Mucosa of rectum (tissue), 2 donors: Measurements from ENCODE around the gene RPA1.
A peak's percentile ranks its signal among the peaks of the same experiment; 100 is the strongest.
"Not testable (repeated sequence)": the region's sequence is repeated elsewhere in the genome, so short reads cannot be mapped to it uniquely, and the experiment has no call there.

ENCODE experiments used
- H3K27ac ChIP-seq, 2 donors: one replicate each; pipeline ENCODE4 v1.7.0; 2013; ENCODE audit warnings: inconsistent platforms in 2 of 2, low read depth in 2 of 2, low read length in 2 of 2
- H3K27me3 ChIP-seq, 2 donors: one replicate each; pipeline ENCODE4 v1.7.0; 2013; ENCODE audit warnings: low read length in 2 of 2; ENCODE audit not compliant: control insufficient read depth in 2 of 2, insufficient read depth in 2 of 2
- H3K36me3 ChIP-seq, 2 donors: one replicate each; pipeline ENCODE4 v1.7.0; 2013; ENCODE audit warnings: low read length in 2 of 2; ENCODE audit not compliant: control insufficient read depth in 2 of 2, insufficient read depth in 2 of 2
- H3K4me1 ChIP-seq, 2 donors: one replicate each; pipeline ENCODE4 v1.7.0; 2013; ENCODE audit warnings: low read length in 2 of 2, mild to moderate bottlenecking in 1 of 2; ENCODE audit not compliant: control insufficient read depth in 2 of 2, insufficient read depth in 2 of 2
- H3K4me3 ChIP-seq, 2 donors: one replicate each; pipeline ENCODE4 v1.7.0; 2013; ENCODE audit warnings: low read length in 2 of 2
- H3K9ac ChIP-seq, 2 donors: one replicate each; pipeline ENCODE4 v1.7.0; 2013; ENCODE audit warnings: low read length in 2 of 2, low read depth in 1 of 2, mild to moderate bottlenecking in 1 of 2
- H3K9me3 ChIP-seq, 2 donors: one replicate each; pipeline ENCODE4 v1.7.0; 2013; ENCODE audit warnings: low read length in 2 of 2; ENCODE audit not compliant: control insufficient read depth in 2 of 2
- donor health status: healthy.
- donor health status: Normal muscosa, but diverticular disease.

The RPA1 gene

GRCh38 chr17:1793447-1793806 is 36.4 kb upstream of the RPA1 start:
- peaks cover 0 to 4% of the 10 kb centered on the region in 2 donors for H3K36me3 ChIP-seq
- H3K27ac ChIP-seq, result no peak overlapping the region
- no peak overlapping the region for H3K9ac ChIP-seq
- H3K4me3 ChIP-seq, result no peak overlapping the region
- H3K4me1 ChIP-seq, result no peaks in the 10 kb centered on the region
- H3K27me3 ChIP-seq, result no peaks in the 10 kb centered on the region
- H3K9me3 ChIP-seq, result no peaks in the 10 kb centered on the region

- Histone ChIP-seq H3K27ac (no peak overlapping the region), H3K9ac (peak overlapping the region in 1 of 2 donors; percentile 10)
Observed at GRCh38 chr17:1796800-1797199, 33.0 kb upstream of the RPA1 start.

GRCh38 chr17:1797323-1797722 is 32.5 kb upstream of the RPA1 start:
- no peak overlapping the region for H3K27ac ChIP-seq
- peaks cover 12 to 25% of the 10 kb centered on the region in 2 donors for H3K36me3 ChIP-seq
- no peak overlapping the region for H3K4me3 ChIP-seq
- H3K9ac ChIP-seq, result peak overlapping the region in 1 of 2 donors; percentile 10
- H3K4me1 ChIP-seq, result no peaks in the 10 kb centered on the region
- no peaks in the 10 kb centered on the region for H3K9me3 ChIP-seq
- no peaks in the 10 kb centered on the region for H3K27me3 ChIP-seq

More at GRCh38 chr17:1796800-1797199, 33.0 kb upstream of the RPA1 start:
- H3K36me3 ChIP-seq, result peaks cover 12 to 21% of the 10 kb centered on the region in 2 donors
- H3K9me3 ChIP-seq, result no peaks in the 10 kb centered on the region
- no peaks in the 10 kb centered on the region for H3K27me3 ChIP-seq
- H3K4me1 ChIP-seq, result no peaks in the 10 kb centered on the region
- H3K4me3 ChIP-seq, result no peak overlapping the region

GRCh38 chr17:1797846-1798245 is 32.0 kb upstream of the RPA1 start:
- H3K4me1 ChIP-seq, H3K27me3 ChIP-seq, H3K4me3 ChIP-seq, H3K27ac ChIP-seq, H3K9ac ChIP-seq, H3K9me3 ChIP-seq: not testable (repeated sequence)
- peaks cover 12 to 27% of the 10 kb centered on the region in 2 donors for H3K36me3 ChIP-seq

GRCh38 chr17:1800240-1800639 is 29.6 kb upstream of the RPA1 start:
- no peaks in the 10 kb centered on the region for H3K4me1 ChIP-seq
- peaks cover 12 to 35% of the 10 kb centered on the region in 2 donors for H3K36me3 ChIP-seq
- H3K27me3 ChIP-seq, result no peaks in the 10 kb centered on the region
- H3K4me3 ChIP-seq, result no peak overlapping the region
- H3K9me3 ChIP-seq, result no peaks in the 10 kb centered on the region
- H3K27ac ChIP-seq, result no peak overlapping the region
- H3K9ac ChIP-seq, result no peak overlapping the region

GRCh38 chr17:1800712-1801111 is 29.1 kb upstream of the RPA1 start:
- peaks cover 12 to 35% of the 10 kb centered on the region in 2 donors for H3K36me3 ChIP-seq
- H3K4me3 ChIP-seq, result no peak overlapping the region
- no peaks in the 10 kb centered on the region for H3K9me3 ChIP-seq
- no peak overlapping the region for H3K9ac ChIP-seq
- H3K27ac ChIP-seq, result no peak overlapping the region
- no peaks in the 10 kb centered on the region for H3K4me1 ChIP-seq
- no peaks in the 10 kb centered on the region for H3K27me3 ChIP-seq

GRCh38 chr17:1802429-1802828 is 27.4 kb upstream of the RPA1 start:
- no peak overlapping the region for H3K9ac ChIP-seq

GRCh38 chr17:1803280-1803679 is 26.5 kb upstream of the RPA1 start:
- H3K9ac ChIP-seq, result no peak overlapping the region
- H3K4me1 ChIP-seq, result no peaks in the 10 kb centered on the region
- no peak overlapping the region for H3K4me3 ChIP-seq
- no peaks in the 10 kb centered on the region for H3K27me3 ChIP-seq
- H3K27ac ChIP-seq, result no peak overlapping the region
- no peaks in the 10 kb centered on the region for H3K9me3 ChIP-seq
- peaks cover 12 to 30% of the 10 kb centered on the region in 2 donors for H3K36me3 ChIP-seq

More at GRCh38 chr17:1802429-1802828, 27.4 kb upstream of the RPA1 start:
- Histone ChIP-seq H3K36me3 (peaks cover 12 to 30% of the 10 kb centered on the region in 2 donors), H3K4me3 (no peak overlapping the region), H3K4me1 (no peaks in the 10 kb centered on the region), H3K27me3 (no peaks in the 10 kb centered on the region), H3K27ac (no peak overlapping the region), H3K9me3 (no peaks in the 10 kb centered on the region)

GRCh38 chr17:1807890-1808289 is 21.9 kb upstream of the RPA1 start:
- Histone ChIP-seq H3K9ac (no peak overlapping the region), H3K4me3 (no peak overlapping the region), H3K36me3 (peaks cover 0 to 17% of the 10 kb centered on the region in 2 donors), H3K4me1 (no peaks in the 10 kb centered on the region), H3K27me3 (no peaks in the 10 kb centered on the region), H3K27ac (no peak overlapping the region), H3K9me3 (no peaks in the 10 kb centered on the region)

- H3K4me3 ChIP-seq, result no peak overlapping the region
- H3K9ac ChIP-seq, result no peak overlapping the region
- no peak overlapping the region for H3K27ac ChIP-seq
- H3K9me3 ChIP-seq, result no peaks in the 10 kb centered on the region
- no peaks in the 10 kb centered on the region for H3K27me3 ChIP-seq
- no peaks in the 10 kb centered on the region for H3K4me1 ChIP-seq
- peaks cover 0 to 15% of the 10 kb centered on the region in 2 donors for H3K36me3 ChIP-seq
Observed at GRCh38 chr17:1808644-1809043, 21.2 kb upstream of the RPA1 start.

- not testable (repeated sequence) for H3K9ac ChIP-seq, H3K27me3 ChIP-seq, H3K27ac ChIP-seq, H3K4me3 ChIP-seq, H3K36me3 ChIP-seq, H3K4me1 ChIP-seq, H3K9me3 ChIP-seq
Observed at GRCh38 chr17:1809815-1810214, 20.0 kb upstream of the RPA1 start.
